Neural cell (in vitro differentiated cells): ENCODE results near the gene CDC20. TPM values are rescaled to one million over a fixed set of nuclear protein-coding genes. Genes with fewer than 3 reads are reported as not detected.

Experiments
- H2AFZ ChIP-seq: fragments of 200-600, 300-800 bp; sonication (generic), shearing (Covaris generic); 2 replicates; pipeline ENCODE4 v1.6.0; 2014; ENCODE audit warnings: low read depth, mild to moderate bottlenecking, antibody characterized with exemption, low read length, moderate library complexity
- H3F3A ChIP-seq: fragments of 200-600 bp; shearing (Covaris generic); 2 replicates; pipeline ENCODE4 v1.6.1; 2016; ENCODE audit warnings: mild to moderate bottlenecking, moderate library complexity, mixed read lengths, antibody characterized with exemption, low read length; ENCODE audit not compliant: insufficient read depth, poor library complexity, severe bottlenecking
- H3K27ac ChIP-seq: fragments of 200-600, 300-800 bp; sonication (generic), shearing (Covaris generic); 2 replicates; pipeline ENCODE4 v1.5.1; 2014; ENCODE audit warnings: mild to moderate bottlenecking, low read length, moderate library complexity
- H3K27me3 ChIP-seq: fragments of 300-800, 200-600 bp; sonication (generic), shearing (Covaris generic); 2 replicates; pipeline ENCODE4 v1.6.0; 2014; ENCODE audit warnings: mild to moderate bottlenecking, low read depth, low read length, moderate library complexity; ENCODE audit not compliant: insufficient read depth
- H3K36me3 ChIP-seq: fragments of 300-800, 200-600 bp; sonication (generic), shearing (Covaris generic); 2 replicates; pipeline ENCODE4 v1.5.1; 2014; ENCODE audit warnings: mild to moderate bottlenecking, antibody characterized with exemption, low read length, moderate library complexity; ENCODE audit not compliant: insufficient read depth
- H3K4me2 ChIP-seq: fragments of 300-800, 200-600 bp; sonication (generic), shearing (Covaris generic); 2 replicates; pipeline ENCODE4 v1.6.0; 2014; ENCODE audit warnings: mild to moderate bottlenecking, low read length
- H3K4me3 ChIP-seq: fragments of 300-800, 200-600 bp; sonication (generic), shearing (Covaris generic); 2 replicates; pipeline ENCODE4 v1.5.1; 2014; ENCODE audit warnings: mild to moderate bottlenecking, low read length, moderate library complexity
- H3K79me2 ChIP-seq: fragments of 200-600 bp; shearing (Covaris generic); replicated peaks from 2 replicates; pipeline ENCODE4 v1.6.0; 2014; ENCODE audit warnings: mild to moderate bottlenecking, low read length, moderate library complexity; ENCODE audit not compliant: insufficient read depth
- H3K9ac ChIP-seq: fragments of 300-800, 200-600 bp; sonication (generic), shearing (Covaris generic); 2 replicates; pipeline ENCODE4 v1.6.1; 2016; ENCODE audit warnings: mild to moderate bottlenecking, low read length, mixed read lengths
- H3K9me2 ChIP-seq: fragments of 200-600 bp; shearing (Covaris generic); 2 replicates; pipeline ENCODE4 v1.6.1; 2016; ENCODE audit warnings: mild to moderate bottlenecking, low read length, mixed read lengths; ENCODE audit not compliant: insufficient read depth
- H3K9me3 ChIP-seq: fragments of 200-600, 300-800 bp; sonication (generic), shearing (Covaris generic); 2 replicates; pipeline ENCODE4 v1.6.1; 2016; ENCODE audit warnings: mild to moderate bottlenecking, mixed run types, low read length, moderate library complexity, mixed read lengths
- H4K20me1 ChIP-seq: fragments of 200-600 bp; shearing (Covaris generic); 2 replicates; pipeline ENCODE4 v1.6.1; 2016; ENCODE audit warnings: mild to moderate bottlenecking, mixed run types; ENCODE audit not compliant: insufficient read depth
- EP300 ChIP-seq: fragments of 450-650 bp; conservative IDR thresholded peaks from 2 replicates; pipeline ENCODE4 v1.6.1; 2014; ENCODE audit warnings: antibody characterized with exemption, mild to moderate bottlenecking, moderate library complexity; ENCODE audit not compliant: poor library complexity, severe bottlenecking
- EZH2 ChIP-seq: fragments of 200-600, 300-800 bp; shearing (Covaris generic), sonication (generic); IDR thresholded peaks from 2 replicates; pipeline ENCODE4 v1.6.1; 2014; ENCODE audit warnings: antibody characterized with exemption, low read length, borderline replicate concordance, mild to moderate bottlenecking; ENCODE audit not compliant: insufficient read depth, poor library complexity, severe bottlenecking
- MXI1 ChIP-seq: fragments of 450-650 bp; conservative IDR thresholded peaks from 2 replicates; pipeline ENCODE4 v1.6.1; 2014; ENCODE audit warnings: antibody characterized with exemption, mild to moderate bottlenecking; ENCODE audit not compliant: poor library complexity, severe bottlenecking
- POLR2AphosphoS5 ChIP-seq: IDR thresholded peaks from 2 replicates; pipeline ENCODE4 v1.6.1; 2012
- RAD21 ChIP-seq: fragments of 450-650 bp; conservative IDR thresholded peaks from 2 replicates; pipeline ENCODE4 v1.6.1; 2014; ENCODE audit warnings: antibody characterized with exemption, mild to moderate bottlenecking, moderate library complexity
- SMC3 ChIP-seq: fragments of 450-650 bp; conservative IDR thresholded peaks from 2 replicates; pipeline ENCODE4 v1.6.1; 2014; ENCODE audit warnings: antibody characterized with exemption, mild to moderate bottlenecking, moderate library complexity; ENCODE audit not compliant: poor library complexity
- TAF1 ChIP-seq: IDR thresholded peaks from 2 replicates; pipeline ENCODE4 v1.6.1; 2012; ENCODE audit warnings: low read depth
- polyA plus RNA-seq: library from polyadenylated mRNA; depleted of rRNA; stranded (reverse); fragments of >200 nt; gene quantifications from 2 replicates; pipeline ENCODE4 v1.2.3, GENCODE V29; 2014
- TF ChIP-seq, protein P1 (sequence below): fragments of 450-650 bp; IDR thresholded peaks from 2 replicates; pipeline ENCODE4 v1.5.1; 2014; ENCODE audit warnings: antibody characterized with exemption, mild to moderate bottlenecking, moderate library complexity; ENCODE audit not compliant: poor library complexity, severe bottlenecking
- TF ChIP-seq, protein P2 (sequence below): IDR thresholded peaks from 2 replicates; pipeline ENCODE4 v1.6.1; 2012; ENCODE audit warnings: borderline replicate concordance

The CDC20 gene
- polyA plus RNA-seq, 1 donor from 2014 or later, result 2.8 TPM

DNA sequence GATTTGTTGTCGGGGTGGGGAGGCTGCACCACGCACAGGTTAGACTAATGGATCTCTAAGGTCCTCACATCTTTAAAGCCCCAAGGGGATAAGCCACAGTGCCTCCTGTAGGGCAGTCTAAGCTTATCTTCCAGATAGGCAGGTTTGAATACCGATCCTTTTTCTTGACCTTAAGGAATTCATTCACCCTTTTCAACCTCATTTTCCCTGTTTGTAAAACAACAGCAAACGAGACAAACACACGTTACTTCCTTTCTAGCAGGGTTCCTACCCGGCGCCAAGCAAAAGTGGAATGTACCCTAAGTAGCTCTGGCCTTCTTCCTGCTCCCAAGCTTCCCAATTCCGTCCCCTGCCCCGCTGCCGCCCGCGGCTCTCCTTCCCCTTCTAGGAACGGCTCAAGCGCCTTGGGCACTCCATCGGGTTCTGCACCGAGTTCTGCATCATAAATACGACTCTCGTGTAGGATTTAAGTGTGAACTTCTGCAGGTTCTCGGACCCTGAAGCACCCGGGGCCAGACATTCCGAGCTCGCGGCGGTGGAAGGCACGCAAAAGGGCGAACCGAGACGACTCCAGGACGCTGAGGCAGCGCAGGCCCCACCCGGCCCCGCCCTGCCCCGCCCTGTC lies 548 bp upstream of the CDC20 start:
- Histone ChIP-seq H3K4me2 (peak overlapping the region; percentile 100), H3F3A (no peaks in the 10 kb centered on the region), H3K27ac (peak overlapping the region; percentile 31)

DNA sequence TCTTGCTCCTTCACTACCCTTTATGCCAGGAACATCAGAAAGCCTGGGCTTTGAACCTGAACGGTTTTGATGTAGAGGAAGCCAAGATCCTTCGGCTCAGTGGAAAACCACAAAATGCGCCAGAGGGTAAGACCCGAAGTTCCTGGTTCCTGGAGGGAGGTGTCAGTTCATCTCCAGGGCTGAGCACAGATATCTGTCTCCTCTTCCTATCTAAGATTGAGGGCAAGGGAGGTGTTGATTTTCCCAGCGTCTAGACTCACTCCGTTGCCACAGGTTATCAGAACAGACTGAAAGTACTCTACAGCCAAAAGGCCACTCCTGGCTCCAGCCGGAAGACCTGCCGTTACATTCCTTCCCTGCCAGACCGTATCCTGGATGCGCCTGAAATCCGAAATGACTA lies 915 bp downstream of the CDC20 start:
- H3K27me3 ChIP-seq, result no peaks in the 10 kb centered on the region
- no peak overlapping the region for H3K4me2 ChIP-seq
- H2AFZ ChIP-seq, result no peak overlapping the region
- H3K4me3 ChIP-seq, result peak overlapping the region; percentile 93
- H3K9me3 ChIP-seq, result no peaks in the 10 kb centered on the region
- peaks cover 6% of the 10 kb centered on the region for H3K79me2 ChIP-seq
- no peak overlapping the region for H3K9ac ChIP-seq
- no peaks in the 10 kb centered on the region for H4K20me1 ChIP-seq
- H3K27ac ChIP-seq, result no peak overlapping the region
- H3K9me2 ChIP-seq, result no peaks in the 10 kb centered on the region
- no peaks in the 10 kb centered on the region for H3F3A ChIP-seq
- no peaks in the 10 kb centered on the region for H3K36me3 ChIP-seq
- TF ChIP-seq RAD21 (no peak), POLR2AphosphoS5 (no peak)
- TF ChIP-seq, protein P1, sequence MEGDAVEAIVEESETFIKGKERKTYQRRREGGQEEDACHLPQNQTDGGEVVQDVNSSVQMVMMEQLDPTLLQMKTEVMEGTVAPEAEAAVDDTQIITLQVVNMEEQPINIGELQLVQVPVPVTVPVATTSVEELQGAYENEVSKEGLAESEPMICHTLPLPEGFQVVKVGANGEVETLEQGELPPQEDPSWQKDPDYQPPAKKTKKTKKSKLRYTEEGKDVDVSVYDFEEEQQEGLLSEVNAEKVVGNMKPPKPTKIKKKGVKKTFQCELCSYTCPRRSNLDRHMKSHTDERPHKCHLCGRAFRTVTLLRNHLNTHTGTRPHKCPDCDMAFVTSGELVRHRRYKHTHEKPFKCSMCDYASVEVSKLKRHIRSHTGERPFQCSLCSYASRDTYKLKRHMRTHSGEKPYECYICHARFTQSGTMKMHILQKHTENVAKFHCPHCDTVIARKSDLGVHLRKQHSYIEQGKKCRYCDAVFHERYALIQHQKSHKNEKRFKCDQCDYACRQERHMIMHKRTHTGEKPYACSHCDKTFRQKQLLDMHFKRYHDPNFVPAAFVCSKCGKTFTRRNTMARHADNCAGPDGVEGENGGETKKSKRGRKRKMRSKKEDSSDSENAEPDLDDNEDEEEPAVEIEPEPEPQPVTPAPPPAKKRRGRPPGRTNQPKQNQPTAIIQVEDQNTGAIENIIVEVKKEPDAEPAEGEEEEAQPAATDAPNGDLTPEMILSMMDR, result no peak

More for the DNA sequence above, 548 bp upstream of the CDC20 start:
- Histone ChIP-seq H3K27me3 (no peaks in the 10 kb centered on the region), H3K36me3 (no peaks in the 10 kb centered on the region), H3K79me2 (peaks cover 6% of the 10 kb centered on the region), H3K9me2 (no peaks in the 10 kb centered on the region), H2AFZ (peak overlapping the region; percentile 98), H3K9ac (peak overlapping the region; percentile 68), H4K20me1 (no peaks in the 10 kb centered on the region), H3K4me3 (peak overlapping the region; percentile 93), H3K9me3 (no peaks in the 10 kb centered on the region)
- peak; percentile 23 for TF ChIP-seq RAD21
- no peak for TF ChIP-seq EZH2
- TF ChIP-seq, protein P1, result peak; percentile 61
- TF ChIP-seq EP300, result no peak
- TF ChIP-seq POLR2AphosphoS5, result no peak
- TF ChIP-seq TAF1, result no peak
- no peak for TF ChIP-seq SMC3
- no peak for TF ChIP-seq MXI1
- TF ChIP-seq, protein P2, sequence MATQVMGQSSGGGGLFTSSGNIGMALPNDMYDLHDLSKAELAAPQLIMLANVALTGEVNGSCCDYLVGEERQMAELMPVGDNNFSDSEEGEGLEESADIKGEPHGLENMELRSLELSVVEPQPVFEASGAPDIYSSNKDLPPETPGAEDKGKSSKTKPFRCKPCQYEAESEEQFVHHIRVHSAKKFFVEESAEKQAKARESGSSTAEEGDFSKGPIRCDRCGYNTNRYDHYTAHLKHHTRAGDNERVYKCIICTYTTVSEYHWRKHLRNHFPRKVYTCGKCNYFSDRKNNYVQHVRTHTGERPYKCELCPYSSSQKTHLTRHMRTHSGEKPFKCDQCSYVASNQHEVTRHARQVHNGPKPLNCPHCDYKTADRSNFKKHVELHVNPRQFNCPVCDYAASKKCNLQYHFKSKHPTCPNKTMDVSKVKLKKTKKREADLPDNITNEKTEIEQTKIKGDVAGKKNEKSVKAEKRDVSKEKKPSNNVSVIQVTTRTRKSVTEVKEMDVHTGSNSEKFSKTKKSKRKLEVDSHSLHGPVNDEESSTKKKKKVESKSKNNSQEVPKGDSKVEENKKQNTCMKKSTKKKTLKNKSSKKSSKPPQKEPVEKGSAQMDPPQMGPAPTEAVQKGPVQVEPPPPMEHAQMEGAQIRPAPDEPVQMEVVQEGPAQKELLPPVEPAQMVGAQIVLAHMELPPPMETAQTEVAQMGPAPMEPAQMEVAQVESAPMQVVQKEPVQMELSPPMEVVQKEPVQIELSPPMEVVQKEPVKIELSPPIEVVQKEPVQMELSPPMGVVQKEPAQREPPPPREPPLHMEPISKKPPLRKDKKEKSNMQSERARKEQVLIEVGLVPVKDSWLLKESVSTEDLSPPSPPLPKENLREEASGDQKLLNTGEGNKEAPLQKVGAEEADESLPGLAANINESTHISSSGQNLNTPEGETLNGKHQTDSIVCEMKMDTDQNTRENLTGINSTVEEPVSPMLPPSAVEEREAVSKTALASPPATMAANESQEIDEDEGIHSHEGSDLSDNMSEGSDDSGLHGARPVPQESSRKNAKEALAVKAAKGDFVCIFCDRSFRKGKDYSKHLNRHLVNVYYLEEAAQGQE, result no peak
